GM13977 (cell line): ENCODE results near the gene PIP4K2A.

Experiments
- DNase-seq: peaks from one replicate; pipeline ENCODE4 v3.0.0; 2012; ENCODE audit warnings: low spot score
- CTCF ChIP-seq: IDR thresholded peaks from 2 replicates; pipeline ENCODE4 v1.5.1; 2012; ENCODE audit warnings: mild to moderate bottlenecking, control low read depth; ENCODE audit not compliant: insufficient read depth; ENCODE audit errors: extremely low read depth, missing control alignments
- in situ Hi-C: fragments of 300-500 bp; cut with MboI; formaldehyde crosslinking; loops from one replicate; pipeline ENCODE4 v1.12.0; 2022; ENCODE audit warnings: low sequenced_read_pairs, low pct_unique_long_range_greater_than_20kb, mixed read lengths, inconsistent platforms; ENCODE audit not compliant: unreplicated experiment

PIP4K2A gene

GRCh38 chr10:22641743-22642142 is 72.6 kb downstream of the PIP4K2A start:
- in situ Hi-C loops = no loop called here
- no peak for TF ChIP-seq CTCF
- DNase-seq = no peak

- no peak for DNase-seq
- no peak for TF ChIP-seq CTCF
- in situ Hi-C loops = no loop called here
Measured at GRCh38 chr10:22640359-22640758, 74.0 kb downstream of the PIP4K2A start.

GRCh38 chr10:22638863-22639262 is 75.5 kb downstream of the PIP4K2A start:
- TF ChIP-seq CTCF = no peak
- in situ Hi-C loops = no loop called here
- no peak for DNase-seq

GRCh38 chr10:22637491-22637890 is 76.9 kb downstream of the PIP4K2A start:
- DNase-seq = no peak
- TF ChIP-seq CTCF = no peak
- in situ Hi-C loops = no loop called here

GRCh38 chr10:22635650-22636049 is 78.7 kb downstream of the PIP4K2A start:
- TF ChIP-seq CTCF = no peak
- no peak for DNase-seq
- in situ Hi-C loops = no loop called here

GRCh38 chr10:22634606-22635459 is 79.5 kb downstream of the PIP4K2A start:
- in situ Hi-C loops = no loop called here
- no peak for DNase-seq
- TF ChIP-seq CTCF = no peak
